GM12892 (cell line): ENCODE results near the gene RHOT2.
"Not testable (repeated sequence)": the region's sequence is repeated elsewhere in the genome, so short reads cannot be mapped to it uniquely, and the experiment has no call there.

ENCODE experiments used
- DNase-seq: peaks from one replicate; pipeline ENCODE4 v3.0.0; 2011; ENCODE audit not compliant: insufficient read length
- FAIRE-seq: peaks from 2 replicates; lab custom pipeline; 2011; peaks lifted over from hg19 to GRCh38; lab: Jason Lieb, UNC
- POLR2A ChIP-seq: IDR thresholded peaks from 2 replicates; pipeline ENCODE4 v1.6.1; 2011; ENCODE audit warnings: low read depth, low read length, control low read depth
- POLR2AphosphoS5 ChIP-seq: IDR thresholded peaks from 2 replicates; pipeline ENCODE4 v1.6.1; 2011; ENCODE audit warnings: low read depth, low read length, control low read depth
- TAF1 ChIP-seq: IDR thresholded peaks from 2 replicates; pipeline ENCODE4 v1.6.1; 2011; ENCODE audit warnings: low read depth, mild to moderate bottlenecking, control low read depth, low read length, borderline replicate concordance

Gene RHOT2

GRCh38 chr16:683396-684070 is 15.6 kb downstream of the RHOT2 start:
- DNase-seq (no peak), FAIRE-seq (no peak)
- TF ChIP-seq POLR2AphosphoS5 (no peak), TAF1 (no peak), POLR2A (no peak)

- TF ChIP-seq TAF1 (peak; percentile 85), POLR2AphosphoS5 (peak; percentile 90), POLR2A (peak; percentile 97)
- FAIRE-seq (peak; percentile 97), DNase-seq (peak; percentile 100)
These were observed 16.3 kb downstream of the RHOT2 start, which contains the start of gene JMJD8 for GRCh38 chr16:684071-684794. Gene JMJD8, minus strand, starts transcription at chr16:684334. Its CDS starts 15 bp downstream, at chr16:684319.

- DNase-seq (no peak), FAIRE-seq (no peak)
- TF ChIP-seq POLR2A = no peak
- no peak for TF ChIP-seq POLR2AphosphoS5
- TF ChIP-seq TAF1 = no peak
These were observed 17.2 kb downstream of the RHOT2 start for GRCh38 chr16:684961-685696.

DNA sequence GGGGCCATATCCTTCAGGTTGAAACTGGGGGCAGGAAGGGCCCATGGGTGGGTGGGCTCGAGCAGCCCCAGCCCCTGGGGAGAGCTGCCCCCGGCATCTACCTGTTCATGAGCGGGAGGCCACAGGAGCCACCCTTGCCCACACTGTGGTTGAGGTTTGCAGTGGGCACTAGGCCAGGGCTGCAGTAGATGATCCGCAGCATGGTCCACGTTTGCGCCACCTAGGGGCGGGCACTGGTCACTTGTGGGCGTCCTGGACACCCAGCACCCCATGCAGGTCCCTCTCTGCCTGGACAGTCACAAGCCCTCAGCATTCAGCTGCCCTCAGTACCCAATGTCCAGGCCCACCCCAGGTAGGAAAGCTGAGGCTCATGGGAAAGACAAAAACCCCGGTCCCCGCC is 18.0 kb downstream of the RHOT2 start:
- DNase-seq (no peak), FAIRE-seq (no peak)
- no peak for TF ChIP-seq POLR2A

DNA sequence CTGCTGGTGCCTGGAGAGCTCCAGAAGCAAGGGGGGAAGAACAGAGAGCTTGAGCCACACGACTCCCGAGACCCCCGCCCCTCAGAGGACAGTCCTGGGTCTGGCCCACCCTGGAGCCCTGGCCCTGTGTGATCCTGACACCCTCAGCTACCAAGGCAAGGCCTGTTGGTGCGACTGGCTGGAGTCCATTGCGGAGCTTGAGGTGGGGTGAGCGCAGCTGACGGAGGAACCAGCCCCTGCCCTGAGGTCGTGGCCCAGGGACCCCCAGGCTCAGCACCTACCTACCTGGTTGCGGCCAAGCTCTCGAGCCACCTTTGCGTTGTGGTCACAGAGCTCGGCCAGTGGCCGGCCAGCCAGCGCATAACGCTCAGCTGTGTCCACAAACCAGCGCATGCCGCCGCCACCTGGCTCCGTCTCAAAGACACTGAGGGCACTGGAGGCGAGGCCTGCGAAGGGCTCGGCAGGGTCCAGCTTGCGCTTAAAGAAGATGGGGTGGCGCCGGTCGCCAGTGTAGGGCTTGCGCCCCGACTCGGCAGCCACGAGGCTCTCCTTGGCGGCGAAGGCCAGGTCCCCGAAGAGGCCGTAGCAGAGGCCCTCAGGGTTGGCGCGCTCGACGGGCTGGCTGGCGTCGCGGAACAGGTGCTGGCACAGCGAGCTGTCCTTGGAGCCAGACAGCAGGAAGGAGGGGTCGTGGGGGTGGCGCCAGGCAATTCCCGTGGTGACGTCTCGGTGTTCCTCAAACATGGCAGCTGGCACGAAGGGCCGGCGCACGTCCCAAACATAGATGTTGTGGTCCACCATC is 18.7 kb downstream of the RHOT2 start:
- no peak for TF ChIP-seq POLR2AphosphoS5
- no peak for TF ChIP-seq TAF1
- TF ChIP-seq POLR2A = no peak
- no peak for FAIRE-seq
- no peak for DNase-seq

DNA sequence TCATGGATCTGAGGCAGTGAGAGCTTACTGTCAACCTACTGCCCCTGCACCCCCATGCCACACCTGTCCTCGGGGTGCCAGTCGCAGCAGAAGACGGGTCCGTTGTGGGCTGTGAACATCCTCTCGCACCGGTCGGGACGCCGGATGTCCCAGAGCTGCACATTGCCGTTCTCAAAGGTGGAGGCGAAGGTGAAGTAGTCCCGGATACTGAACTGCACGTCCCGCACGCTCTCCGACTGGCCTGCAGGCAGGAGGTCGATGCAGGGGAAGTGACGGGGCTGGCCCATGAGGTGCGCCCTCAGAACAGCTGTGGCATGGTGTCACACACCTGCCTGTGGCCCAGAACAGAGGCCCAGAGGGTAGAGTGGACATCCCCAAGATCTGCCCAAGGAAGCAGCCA is 19.6 kb downstream of the RHOT2 start:
- no peak for TF ChIP-seq POLR2A
- no peak for TF ChIP-seq POLR2AphosphoS5
- TF ChIP-seq TAF1 = no peak
- DNase-seq (no peak), FAIRE-seq (no peak)

- FAIRE-seq (no peak), DNase-seq (no peak)
- no peak for TF ChIP-seq POLR2A
These were observed 21.4 kb downstream of the RHOT2 start for GRCh38 chr16:689175-689897.

- DNase-seq, FAIRE-seq: not testable (repeated sequence)
These were observed 23.3 kb downstream of the RHOT2 start for GRCh38 chr16:691242-691641.

DNA sequence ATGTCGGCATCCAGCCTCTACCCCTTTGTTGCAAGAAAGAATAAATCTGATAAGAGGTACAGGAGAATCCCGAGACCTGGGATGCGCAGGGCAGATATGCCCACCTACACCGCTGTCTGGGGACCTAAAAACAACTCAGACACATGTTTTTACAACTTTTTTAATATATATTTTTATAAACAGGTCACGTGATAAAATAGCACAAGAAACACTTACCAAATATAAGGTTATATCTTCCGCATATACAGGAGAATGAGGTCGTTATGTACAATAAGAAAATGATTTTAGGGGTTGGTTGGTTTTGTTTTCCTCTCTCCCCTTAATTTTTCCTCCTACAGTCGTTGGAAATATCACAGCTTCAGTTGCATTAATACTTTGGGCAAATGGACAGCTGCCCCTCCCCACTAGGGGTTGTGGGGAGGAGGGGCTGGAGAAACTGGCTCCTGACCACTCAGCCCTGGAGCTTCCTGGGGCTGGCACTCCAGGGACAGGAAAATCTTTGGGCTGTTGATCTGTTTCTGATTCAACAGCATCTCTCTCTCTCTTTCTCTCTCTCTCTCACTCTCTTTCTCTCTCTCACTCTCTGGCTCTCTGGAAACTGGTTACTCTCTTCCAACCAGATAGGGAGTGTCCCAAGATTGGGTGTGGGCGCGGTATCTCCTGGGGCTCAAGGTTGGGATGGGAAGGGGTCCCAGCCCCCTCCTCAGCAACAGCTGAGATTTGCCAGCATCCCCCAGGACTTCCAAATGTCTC is 24.6 kb downstream of the RHOT2 start:
- no peak for FAIRE-seq
- no peak for DNase-seq
- no peak for TF ChIP-seq POLR2AphosphoS5
- no peak for TF ChIP-seq TAF1
- TF ChIP-seq POLR2A = no peak

DNA sequence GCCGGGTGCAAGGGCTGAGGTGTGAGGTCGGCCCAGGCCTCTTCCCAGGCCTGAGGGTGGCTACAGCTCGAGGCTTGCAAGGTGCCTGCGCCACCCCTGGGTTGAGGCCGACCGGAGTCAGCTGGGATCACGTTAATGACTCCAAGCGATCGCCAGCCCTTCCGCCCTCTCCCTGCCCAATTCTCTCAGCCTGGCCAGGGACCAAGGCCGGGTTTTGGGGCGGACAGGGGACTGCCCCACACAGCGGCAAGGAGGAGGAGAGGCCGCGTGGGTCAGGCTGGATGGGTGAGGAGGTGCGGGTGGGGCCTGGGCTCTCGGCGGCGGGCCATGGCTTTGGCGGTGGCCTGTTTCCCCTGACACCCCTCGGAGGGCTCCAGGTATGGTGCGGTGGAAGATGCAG is 25.4 kb downstream of the RHOT2 start:
- no peak for FAIRE-seq
- TF ChIP-seq POLR2A (no peak), TAF1 (no peak), POLR2AphosphoS5 (no peak)
- no peak for DNase-seq

GRCh38 chr16:693766-694165 is 25.8 kb downstream of the RHOT2 start:
- DNase-seq (no peak), FAIRE-seq (no peak)
- no peak for TF ChIP-seq TAF1
- TF ChIP-seq POLR2A = no peak
- TF ChIP-seq POLR2AphosphoS5 = no peak
